Neural cell (in vitro differentiated cells): Measurements from ENCODE around the gene GPS2. TPM values are rescaled to one million over a fixed set of nuclear protein-coding genes. Genes with fewer than 3 reads are reported as not detected.

Source experiments
- H2AFZ ChIP-seq: fragments of 200-600, 300-800 bp; sonication (generic), shearing (Covaris generic); 2 replicates; pipeline ENCODE4 v1.6.0; 2014; ENCODE audit warnings: low read depth, mild to moderate bottlenecking, antibody characterized with exemption, low read length, moderate library complexity
- H3F3A ChIP-seq: fragments of 200-600 bp; shearing (Covaris generic); 2 replicates; pipeline ENCODE4 v1.6.1; 2016; ENCODE audit warnings: mild to moderate bottlenecking, moderate library complexity, mixed read lengths, antibody characterized with exemption, low read length; ENCODE audit not compliant: insufficient read depth, poor library complexity, severe bottlenecking
- H3K27ac ChIP-seq: fragments of 200-600, 300-800 bp; sonication (generic), shearing (Covaris generic); 2 replicates; pipeline ENCODE4 v1.5.1; 2014; ENCODE audit warnings: mild to moderate bottlenecking, low read length, moderate library complexity
- H3K27me3 ChIP-seq: fragments of 300-800, 200-600 bp; sonication (generic), shearing (Covaris generic); 2 replicates; pipeline ENCODE4 v1.6.0; 2014; ENCODE audit warnings: mild to moderate bottlenecking, low read depth, low read length, moderate library complexity; ENCODE audit not compliant: insufficient read depth
- H3K36me3 ChIP-seq: fragments of 300-800, 200-600 bp; sonication (generic), shearing (Covaris generic); 2 replicates; pipeline ENCODE4 v1.5.1; 2014; ENCODE audit warnings: mild to moderate bottlenecking, antibody characterized with exemption, low read length, moderate library complexity; ENCODE audit not compliant: insufficient read depth
- H3K4me2 ChIP-seq: fragments of 300-800, 200-600 bp; sonication (generic), shearing (Covaris generic); 2 replicates; pipeline ENCODE4 v1.6.0; 2014; ENCODE audit warnings: mild to moderate bottlenecking, low read length
- H3K4me3 ChIP-seq: fragments of 300-800, 200-600 bp; sonication (generic), shearing (Covaris generic); 2 replicates; pipeline ENCODE4 v1.5.1; 2014; ENCODE audit warnings: mild to moderate bottlenecking, low read length, moderate library complexity
- H3K79me2 ChIP-seq: fragments of 200-600 bp; shearing (Covaris generic); replicated peaks from 2 replicates; pipeline ENCODE4 v1.6.0; 2014; ENCODE audit warnings: mild to moderate bottlenecking, low read length, moderate library complexity; ENCODE audit not compliant: insufficient read depth
- H3K9ac ChIP-seq: fragments of 300-800, 200-600 bp; sonication (generic), shearing (Covaris generic); 2 replicates; pipeline ENCODE4 v1.6.1; 2016; ENCODE audit warnings: mild to moderate bottlenecking, low read length, mixed read lengths
- H3K9me2 ChIP-seq: fragments of 200-600 bp; shearing (Covaris generic); 2 replicates; pipeline ENCODE4 v1.6.1; 2016; ENCODE audit warnings: mild to moderate bottlenecking, low read length, mixed read lengths; ENCODE audit not compliant: insufficient read depth
- H3K9me3 ChIP-seq: fragments of 200-600, 300-800 bp; sonication (generic), shearing (Covaris generic); 2 replicates; pipeline ENCODE4 v1.6.1; 2016; ENCODE audit warnings: mild to moderate bottlenecking, mixed run types, low read length, moderate library complexity, mixed read lengths
- H4K20me1 ChIP-seq: fragments of 200-600 bp; shearing (Covaris generic); 2 replicates; pipeline ENCODE4 v1.6.1; 2016; ENCODE audit warnings: mild to moderate bottlenecking, mixed run types; ENCODE audit not compliant: insufficient read depth
- CTCF ChIP-seq: fragments of 450-650 bp; IDR thresholded peaks from 2 replicates; pipeline ENCODE4 v1.5.1; 2014; ENCODE audit warnings: antibody characterized with exemption, mild to moderate bottlenecking, moderate library complexity; ENCODE audit not compliant: poor library complexity, severe bottlenecking
- EP300 ChIP-seq: fragments of 450-650 bp; conservative IDR thresholded peaks from 2 replicates; pipeline ENCODE4 v1.6.1; 2014; ENCODE audit warnings: antibody characterized with exemption, mild to moderate bottlenecking, moderate library complexity; ENCODE audit not compliant: poor library complexity, severe bottlenecking
- EZH2 ChIP-seq: fragments of 200-600, 300-800 bp; shearing (Covaris generic), sonication (generic); IDR thresholded peaks from 2 replicates; pipeline ENCODE4 v1.6.1; 2014; ENCODE audit warnings: antibody characterized with exemption, low read length, borderline replicate concordance, mild to moderate bottlenecking; ENCODE audit not compliant: insufficient read depth, poor library complexity, severe bottlenecking
- MXI1 ChIP-seq: fragments of 450-650 bp; conservative IDR thresholded peaks from 2 replicates; pipeline ENCODE4 v1.6.1; 2014; ENCODE audit warnings: antibody characterized with exemption, mild to moderate bottlenecking; ENCODE audit not compliant: poor library complexity, severe bottlenecking
- POLR2AphosphoS5 ChIP-seq: IDR thresholded peaks from 2 replicates; pipeline ENCODE4 v1.6.1; 2012
- RAD21 ChIP-seq: fragments of 450-650 bp; conservative IDR thresholded peaks from 2 replicates; pipeline ENCODE4 v1.6.1; 2014; ENCODE audit warnings: antibody characterized with exemption, mild to moderate bottlenecking, moderate library complexity
- REST ChIP-seq: IDR thresholded peaks from 2 replicates; pipeline ENCODE4 v1.6.1; 2012; ENCODE audit warnings: borderline replicate concordance
- SMC3 ChIP-seq: fragments of 450-650 bp; conservative IDR thresholded peaks from 2 replicates; pipeline ENCODE4 v1.6.1; 2014; ENCODE audit warnings: antibody characterized with exemption, mild to moderate bottlenecking, moderate library complexity; ENCODE audit not compliant: poor library complexity
- TAF1 ChIP-seq: IDR thresholded peaks from 2 replicates; pipeline ENCODE4 v1.6.1; 2012; ENCODE audit warnings: low read depth
- polyA plus RNA-seq: library from polyadenylated mRNA; depleted of rRNA; stranded (reverse); fragments of >200 nt; gene quantifications from 2 replicates; pipeline ENCODE4 v1.2.3, GENCODE V29; 2014

Gene GPS2
- polyA plus RNA-seq, 1 donor from 2014 or later = 108 TPM

- Histone ChIP-seq H3K27ac (no peak overlapping the region), H3K36me3 (no peaks in the 10 kb centered on the region), H3K27me3 (no peaks in the 10 kb centered on the region), H3K9ac (no peak overlapping the region), H3K9me2 (no peaks in the 10 kb centered on the region), H3K4me3 (no peak overlapping the region), H4K20me1 (no peaks in the 10 kb centered on the region), H3K79me2 (peaks cover 9% of the 10 kb centered on the region), H2AFZ (no peak overlapping the region), H3F3A (no peaks in the 10 kb centered on the region), H3K9me3 (no peaks in the 10 kb centered on the region), H3K4me2 (no peak overlapping the region)
- TF ChIP-seq EZH2 = no peak
- peak; percentile 62 for TF ChIP-seq RAD21
- TF ChIP-seq TAF1 = no peak
- TF ChIP-seq CTCF = peak; percentile 75
- TF ChIP-seq MXI1 = no peak
- TF ChIP-seq EP300 = no peak
- TF ChIP-seq REST = no peak
- TF ChIP-seq SMC3 = peak; percentile 80
- no peak for TF ChIP-seq POLR2AphosphoS5
Measured at GRCh38 chr17:7323731-7324437, 8.7 kb upstream of the GPS2 start.

GRCh38 chr17:7322520-7323194 lies 7.5 kb upstream of the GPS2 start:
- no peak overlapping the region for H2AFZ ChIP-seq

More at GRCh38 chr17:7322520-7323194, 7.5 kb upstream of the GPS2 start:
- H3K9me2 ChIP-seq = no peaks in the 10 kb centered on the region
- H3K4me3 ChIP-seq = no peak overlapping the region
- no peaks in the 10 kb centered on the region for H3K27me3 ChIP-seq
- no peak overlapping the region for H3K4me2 ChIP-seq
- H3K79me2 ChIP-seq = peaks cover 2% of the 10 kb centered on the region
- no peak overlapping the region for H3K27ac ChIP-seq
- no peak overlapping the region for H3K9ac ChIP-seq
- H3F3A ChIP-seq = no peaks in the 10 kb centered on the region
- no peak for TF ChIP-seq EP300
- TF ChIP-seq TAF1 = no peak
- no peak for TF ChIP-seq REST
- TF ChIP-seq CTCF = no peak
- TF ChIP-seq SMC3 = no peak
- no peak for TF ChIP-seq MXI1
- no peak for TF ChIP-seq RAD21
- no peak for TF ChIP-seq POLR2AphosphoS5
- TF ChIP-seq EZH2 = no peak
- H3K9me3 ChIP-seq = no peaks in the 10 kb centered on the region
- no peaks in the 10 kb centered on the region for H4K20me1 ChIP-seq
- H3K36me3 ChIP-seq = no peaks in the 10 kb centered on the region
